GM18858 (cell line): ENCODE data around the gene TMIE.

Experiments used
- ATAC-seq: cut with Tn5 transposase; IDR thresholded peaks from one replicate; pipeline ENCODE4 v1.9.1; 2021; ENCODE audit not compliant: unreplicated experiment

Gene TMIE

GRCh38 chr3:46707601-46708011 is 6.4 kb downstream of the TMIE start:
- no peak for ATAC-seq

- no peak for ATAC-seq
Measured at GRCh38 chr3:46708401-46709156, 7.4 kb downstream of the TMIE start.

- no peak for ATAC-seq
Measured at GRCh38 chr3:46709157-46709654, 8.0 kb downstream of the TMIE start.

- no peak for ATAC-seq
Measured at GRCh38 chr3:46709721-46710120, 8.5 kb downstream of the TMIE start.

- ATAC-seq: no peak
Measured at GRCh38 chr3:46710229-46710628, 9.0 kb downstream of the TMIE start.

- no peak for ATAC-seq
Measured at GRCh38 chr3:46710671-46711295, 9.6 kb downstream of the TMIE start.

GRCh38 chr3:46711305-46711704 is 10.1 kb downstream of the TMIE start:
- ATAC-seq: no peak

- ATAC-seq: no peak
Measured at GRCh38 chr3:46711760-46712159, 10.6 kb downstream of the TMIE start.

GRCh38 chr3:46712191-46713049 is 11.2 kb downstream of the TMIE start:
- ATAC-seq: no peak

GRCh38 chr3:46713050-46713897 is 12.1 kb downstream of the TMIE start:
- ATAC-seq: no peak

- no peak for ATAC-seq
Measured at GRCh38 chr3:46713898-46714552, 12.8 kb downstream of the TMIE start.

- no peak for ATAC-seq
Measured at GRCh38 chr3:46714728-46715506, 13.7 kb downstream of the TMIE start.

- no peak for ATAC-seq
Measured at GRCh38 chr3:46715507-46716175, 14.4 kb downstream of the TMIE start.

GRCh38 chr3:46716461-46717441 is 15.6 kb downstream of the TMIE start:
- no peak for ATAC-seq

- no peak for ATAC-seq
Measured at GRCh38 chr3:46717447-46718231, 16.4 kb downstream of the TMIE start, which contains the start of gene PRSS50. PRSS50 (minus strand) TSS chr3:46717869; CDS start chr3:46717824, 45 bp downstream.

- ATAC-seq: no peak
Measured at GRCh38 chr3:46719044-46719565, 17.9 kb downstream of the TMIE start.
